Head of caudate nucleus (tissue), 42 donors: Measurements from ENCODE around the gene FAT1.

Source experiments
- DNase-seq, 42 donors: peaks; one replicate each; pipeline versions ENCODE4 v3.0.0 to v3.0.0-alpha.2; 2020 to 2021; ENCODE audit warnings: mixed read lengths in 7 of 42
- intact Hi-C: fragments of 100-400 bp; cut with DNase I; formaldehyde crosslinking; loops from one replicate; pipeline ENCODE4 v1.15.0; 2022

The FAT1 gene

GRCh38 chr4:186557486-186557885 is 166.2 kb downstream of the FAT1 start:
- intact Hi-C loops = no loop called here

DNA sequence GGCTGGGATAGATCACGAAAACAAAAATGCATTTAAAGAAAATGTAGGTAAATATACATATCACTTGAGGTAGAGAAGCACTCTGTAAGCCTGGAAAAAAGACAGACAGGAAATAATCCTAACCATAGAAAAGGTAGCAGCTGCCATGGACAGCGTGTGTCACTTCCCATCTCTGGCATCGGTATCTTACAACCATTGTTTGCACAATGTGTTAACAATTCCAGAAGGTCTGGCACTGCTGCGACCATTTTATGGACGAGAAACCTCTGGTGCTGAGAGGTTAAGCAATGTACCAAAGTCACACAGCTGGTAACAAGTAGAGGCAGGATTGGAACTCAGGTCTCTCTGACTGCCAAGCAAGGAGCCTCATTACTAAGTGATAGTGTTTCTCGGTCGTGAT is 166.6 kb downstream of the FAT1 start:
- intact Hi-C loops = no loop called here
- DNase-seq = peak in 2 of 42 donors; percentile 26 to 28

More at GRCh38 chr4:186557486-186557885, 166.2 kb downstream of the FAT1 start:
- peak in 1 of 42 donors; percentile 25 for DNase-seq

- DNase-seq = peak in 1 of 42 donors; percentile 39
- intact Hi-C loops = no loop called here
Observed at GRCh38 chr4:186554914-186555827, 168.5 kb downstream of the FAT1 start, which contains the start of gene MTNR1A. TSS of gene MTNR1A (minus strand) at chr4:186555567. CDS start at chr4:186555365, 202 bp downstream.

GRCh38 chr4:186554539-186554913 is 169.1 kb downstream of the FAT1 start:
- no peak for DNase-seq
- intact Hi-C loops = no loop called here

- no peak for DNase-seq
- intact Hi-C loops = no loop called here
Observed at GRCh38 chr4:186553717-186554116, 169.9 kb downstream of the FAT1 start.

- intact Hi-C loops = no loop called here
- DNase-seq = no peak
Observed at GRCh38 chr4:186551849-186552248, 171.8 kb downstream of the FAT1 start.

DNA sequence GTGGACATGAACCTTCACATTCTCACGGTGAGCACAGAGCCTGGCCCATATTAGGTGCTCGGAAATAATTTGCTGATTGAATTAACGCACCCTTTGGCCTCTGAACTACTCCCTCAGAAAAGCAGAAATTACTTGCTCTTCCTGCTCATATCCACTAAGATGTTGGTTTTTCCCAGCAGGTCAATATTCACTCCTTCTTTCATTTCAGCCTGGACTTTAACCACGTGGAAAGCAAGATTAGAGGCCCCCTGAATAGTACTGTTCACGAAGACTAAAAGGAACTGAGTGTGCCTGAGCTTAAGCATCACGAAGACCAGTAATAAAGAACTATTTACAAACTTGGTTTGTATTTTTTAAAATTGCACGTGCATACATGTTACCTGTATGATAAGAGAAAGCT is 178.2 kb downstream of the FAT1 start:
- intact Hi-C loops = no loop called here
- no peak for DNase-seq

DNA sequence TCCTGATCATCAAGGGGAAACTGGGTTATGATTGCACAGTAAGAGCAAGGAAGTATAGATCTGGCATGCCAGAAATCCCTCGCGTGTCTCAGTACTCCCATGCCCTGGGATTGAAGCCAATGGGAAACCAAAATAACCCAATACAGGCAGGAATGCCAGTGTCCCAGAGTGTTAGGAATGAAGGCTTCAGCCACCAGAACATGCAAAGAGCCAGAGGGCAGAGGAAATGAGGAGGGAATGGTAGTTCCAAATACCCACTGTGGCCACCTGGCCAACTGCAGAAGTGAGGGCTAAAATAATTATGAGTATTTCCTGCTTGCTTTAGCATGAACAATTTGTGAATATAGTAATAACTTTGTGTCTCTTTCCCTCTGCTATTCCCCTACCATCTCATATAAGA is 180.4 kb downstream of the FAT1 start:
- DNase-seq = no peak
- intact Hi-C loops = no loop called here

DNA sequence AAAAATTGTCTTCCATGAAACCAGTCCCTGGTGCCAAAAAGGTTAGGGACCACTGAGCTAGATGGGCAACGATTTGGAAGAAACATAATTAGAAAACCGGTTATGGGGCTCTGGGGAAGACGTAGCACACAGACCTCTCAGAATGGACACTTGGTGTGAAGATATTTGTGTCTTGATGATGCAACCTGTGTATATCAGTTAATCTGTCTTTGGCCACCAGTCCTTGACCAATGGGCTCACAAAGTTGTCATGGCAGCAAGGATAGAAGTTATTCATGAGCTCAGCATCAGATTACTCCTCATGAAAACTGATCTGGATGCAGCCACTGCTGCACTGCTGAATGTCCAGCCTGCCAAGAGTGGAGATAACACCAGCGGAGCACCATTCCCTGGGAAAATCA is 181.9 kb downstream of the FAT1 start:
- DNase-seq = no peak
- intact Hi-C loops = no loop called here

DNA sequence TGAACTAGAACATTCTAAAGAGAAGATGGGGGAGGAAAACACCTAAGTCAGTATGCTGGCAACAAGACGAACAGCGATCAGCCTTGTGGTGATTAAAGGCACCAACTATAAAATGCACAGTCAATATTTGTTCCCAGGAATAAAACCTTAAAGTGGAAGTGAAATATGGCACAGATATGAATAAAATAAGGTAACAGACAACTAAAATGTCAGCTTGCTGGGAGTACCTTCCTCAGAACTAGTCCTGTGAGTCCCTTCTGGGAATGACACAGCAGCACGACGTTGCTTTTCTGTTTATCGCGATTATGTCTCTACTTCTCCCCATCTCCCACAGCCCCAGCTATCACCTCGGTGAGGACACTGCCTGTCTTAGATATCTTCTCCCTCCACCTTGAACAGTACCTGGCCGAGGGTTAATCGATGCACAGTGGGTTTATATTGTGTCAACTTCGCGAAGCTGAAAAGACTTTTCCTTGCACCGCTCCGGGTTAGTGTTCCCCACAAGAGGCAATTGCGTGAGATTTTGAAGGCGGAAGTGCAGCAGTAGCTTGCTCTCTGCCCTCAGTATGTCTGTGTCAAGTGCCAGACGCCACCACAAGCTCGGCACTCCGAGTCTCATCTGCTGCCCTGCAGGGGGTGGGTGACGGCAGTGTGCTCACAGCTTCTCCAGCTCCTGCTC is 185.7 kb downstream of the FAT1 start:
- no peak for DNase-seq

More for the DNA sequence above, 185.7 kb downstream of the FAT1 start:
- intact Hi-C loops = no loop called here
